ENCODE measurements around the gene FOXP1.

FOXP1 gene

GRCh38 chr3:71308836-71309235 lies 274.7 kb downstream of the FOXP1 start:
- Histone ChIP-seq H4K20me1 (ENCODE audit: low read depth, low read length) (no peaks in the 10 kb centered on the region), H3K27me3 (ENCODE audit: low read length) (no peaks in the 10 kb centered on the region), H3K27ac (ENCODE audit: low read depth, low read length) (no peak overlapping the region), H3F3A (ENCODE audit: insufficient read depth) (no peaks in the 10 kb centered on the region), H3K4me3 (ENCODE audit: insufficient read depth, low read length, poor library complexity, severe bottlenecking) (no peak overlapping the region), H3K9me3 (ENCODE audit: insufficient read depth, low read length) (no peaks in the 10 kb centered on the region), H3K36me3 (ENCODE audit: low read length) (no peaks in the 10 kb centered on the region), H2AFZ (ENCODE audit: low read depth, low read length, severe bottlenecking) (no peak overlapping the region), H3K9me2 (replicated peaks; ENCODE audit: insufficient read depth, low read length) (no peaks in the 10 kb centered on the region), H3K79me2 (ENCODE audit: insufficient read depth, low read length) (no peaks in the 10 kb centered on the region), H3K9ac (ENCODE audit: low read length) (no peak overlapping the region), H3K4me2 (ENCODE audit: low read depth, low read length, poor library complexity, severe bottlenecking) (no peak overlapping the region)
- no peak for TF ChIP-seq EZH2phosphoT487 (conservative IDR thresholded peaks at IDR 0.05; ENCODE audit: low read length)
- TF ChIP-seq, protein P1, sequence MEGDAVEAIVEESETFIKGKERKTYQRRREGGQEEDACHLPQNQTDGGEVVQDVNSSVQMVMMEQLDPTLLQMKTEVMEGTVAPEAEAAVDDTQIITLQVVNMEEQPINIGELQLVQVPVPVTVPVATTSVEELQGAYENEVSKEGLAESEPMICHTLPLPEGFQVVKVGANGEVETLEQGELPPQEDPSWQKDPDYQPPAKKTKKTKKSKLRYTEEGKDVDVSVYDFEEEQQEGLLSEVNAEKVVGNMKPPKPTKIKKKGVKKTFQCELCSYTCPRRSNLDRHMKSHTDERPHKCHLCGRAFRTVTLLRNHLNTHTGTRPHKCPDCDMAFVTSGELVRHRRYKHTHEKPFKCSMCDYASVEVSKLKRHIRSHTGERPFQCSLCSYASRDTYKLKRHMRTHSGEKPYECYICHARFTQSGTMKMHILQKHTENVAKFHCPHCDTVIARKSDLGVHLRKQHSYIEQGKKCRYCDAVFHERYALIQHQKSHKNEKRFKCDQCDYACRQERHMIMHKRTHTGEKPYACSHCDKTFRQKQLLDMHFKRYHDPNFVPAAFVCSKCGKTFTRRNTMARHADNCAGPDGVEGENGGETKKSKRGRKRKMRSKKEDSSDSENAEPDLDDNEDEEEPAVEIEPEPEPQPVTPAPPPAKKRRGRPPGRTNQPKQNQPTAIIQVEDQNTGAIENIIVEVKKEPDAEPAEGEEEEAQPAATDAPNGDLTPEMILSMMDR (IDR thresholded peaks at IDR 0.05; ENCODE audit: insufficient read depth, low read length, poor library complexity, severe bottlenecking), result no peak

- Histone ChIP-seq H3K79me2 (ENCODE audit: insufficient read depth, low read length) (no peaks in the 10 kb centered on the region), H3K4me3 (ENCODE audit: insufficient read depth, low read length, poor library complexity, severe bottlenecking) (no peak overlapping the region)
Observed at GRCh38 chr3:71307991-71308697, 275.4 kb downstream of the FOXP1 start.

GRCh38 chr3:71305231-71306206 lies 278.0 kb downstream of the FOXP1 start:
- H3K27ac ChIP-seq (ENCODE audit: low read depth, low read length), result no peak overlapping the region

More at GRCh38 chr3:71307991-71308697, 275.4 kb downstream of the FOXP1 start:
- H3K36me3 ChIP-seq (ENCODE audit: low read length), result no peaks in the 10 kb centered on the region
- H2AFZ ChIP-seq (ENCODE audit: low read depth, low read length, severe bottlenecking), result no peak overlapping the region
- TF ChIP-seq, protein P1 (IDR thresholded peaks at IDR 0.05; ENCODE audit: insufficient read depth, low read length, poor library complexity, severe bottlenecking), result no peak
- TF ChIP-seq EZH2phosphoT487 (conservative IDR thresholded peaks at IDR 0.05; ENCODE audit: low read length), result no peak
- H3K9me2 ChIP-seq (replicated peaks; ENCODE audit: insufficient read depth, low read length), result no peaks in the 10 kb centered on the region
- H3K9me3 ChIP-seq (ENCODE audit: insufficient read depth, low read length), result no peaks in the 10 kb centered on the region
- H3F3A ChIP-seq (ENCODE audit: insufficient read depth), result no peaks in the 10 kb centered on the region
- H3K27ac ChIP-seq (ENCODE audit: low read depth, low read length), result no peak overlapping the region
- H3K27me3 ChIP-seq (ENCODE audit: low read length), result no peaks in the 10 kb centered on the region
- no peaks in the 10 kb centered on the region for H4K20me1 ChIP-seq (ENCODE audit: low read depth, low read length)
- no peak overlapping the region for H3K9ac ChIP-seq (ENCODE audit: low read length)
- no peak overlapping the region for H3K4me2 ChIP-seq (ENCODE audit: low read depth, low read length, poor library complexity, severe bottlenecking)

More at GRCh38 chr3:71305231-71306206, 278.0 kb downstream of the FOXP1 start:
- Histone ChIP-seq H3K9me3 (ENCODE audit: insufficient read depth, low read length) (no peaks in the 10 kb centered on the region), H3K9ac (ENCODE audit: low read length) (no peak overlapping the region), H3K79me2 (ENCODE audit: insufficient read depth, low read length) (no peaks in the 10 kb centered on the region), H3K36me3 (ENCODE audit: low read length) (no peaks in the 10 kb centered on the region), H3K4me3 (ENCODE audit: insufficient read depth, low read length, poor library complexity, severe bottlenecking) (no peak overlapping the region), H3K4me2 (ENCODE audit: low read depth, low read length, poor library complexity, severe bottlenecking) (no peak overlapping the region), H2AFZ (ENCODE audit: low read depth, low read length, severe bottlenecking) (peak overlapping the region; percentile 20), H3K9me2 (replicated peaks; ENCODE audit: insufficient read depth, low read length) (no peaks in the 10 kb centered on the region), H4K20me1 (ENCODE audit: low read depth, low read length) (no peaks in the 10 kb centered on the region), H3K27me3 (ENCODE audit: low read length) (no peaks in the 10 kb centered on the region), H3F3A (ENCODE audit: insufficient read depth) (no peaks in the 10 kb centered on the region)
- TF ChIP-seq, protein P1 (IDR thresholded peaks at IDR 0.05; ENCODE audit: insufficient read depth, low read length, poor library complexity, severe bottlenecking), result no peak
- TF ChIP-seq EZH2phosphoT487 (conservative IDR thresholded peaks at IDR 0.05; ENCODE audit: low read length), result no peak

All from SU-DHL-6 (cell line).